Activated CD4-positive, alpha-beta memory T cell treated with anti-CD3 and anti-CD28 coated beads for 36 hours (primary cell): ENCODE data around the gene INO80B. TPM values are rescaled to one million over a fixed set of nuclear protein-coding genes. Genes with fewer than 3 reads are reported as not detected.
A peak's percentile ranks its signal among the peaks of the same experiment; 100 is the strongest.

Source experiments
- CTCF ChIA-PET: fragments of 350-600 bp; sonication (Branson Sonifier 250); formaldehyde crosslinking; loops from one replicate; lab custom pipeline; 2021; ENCODE audit warnings: antibody characterized with exemption, inconsistent platforms; lab: Charles Lee
- POLR2A ChIA-PET: fragments of 350-600 bp; sonication (Branson Sonifier 250); formaldehyde crosslinking; loops from one replicate; lab custom pipeline; 2021; ENCODE audit warnings: antibody characterized with exemption; lab: Charles Lee
- DNase-seq: peaks from one replicate; pipeline ENCODE4 v3.0.0-alpha.2; 2020
- H3K27ac Mint-ChIP-seq: one replicate; pipeline ENCODE4 v1.8.0; 2021; ENCODE audit warnings: mixed read lengths
- H3K27me3 Mint-ChIP-seq: one replicate; pipeline ENCODE4 v1.8.0; 2021; ENCODE audit warnings: mixed read lengths
- H3K36me3 Mint-ChIP-seq: one replicate; pipeline ENCODE4 v1.8.0; 2021; ENCODE audit warnings: mixed read lengths
- H3K4me1 Mint-ChIP-seq: one replicate; pipeline ENCODE4 v1.8.0; 2021; ENCODE audit warnings: low read depth, mixed read lengths
- H3K4me3 Mint-ChIP-seq: one replicate; pipeline ENCODE4 v1.8.0; 2021; ENCODE audit warnings: mild to moderate bottlenecking, mixed read lengths
- H3K9me3 Mint-ChIP-seq: one replicate; pipeline ENCODE4 v1.8.0; 2021; ENCODE audit warnings: mixed read lengths
- intact Hi-C: fragments of 100-400 bp; cut with micrococcal nuclease; formaldehyde crosslinking; loops from one replicate; pipeline ENCODE4 v1.15.1; 2023
- total RNA-seq, 2 experiments: library from RNA; stranded (reverse); gene quantifications; one replicate each; pipeline ENCODE4 v1.2.3, GENCODE V29; 2021

Gene INO80B
- total RNA-seq, 2 experiments from 2014 or later: 32.8 to 35.0 TPM

- ChIA-PET POLR2A (interaction anchor here (0.8 kb wide), 1 partner anchor 42 kb away, joined by 4 read pairs; no protein-coding TSS in a partner anchor), CTCF (interaction anchor here (0.6 to 2.3 kb wide), 3 partner anchors 77 to 100 kb away, joined by 3 to 6 read pairs (median 3); no protein-coding TSS in a partner anchor)
- H3K27ac Mint-ChIP-seq: no peak overlapping the region
- H3K36me3 Mint-ChIP-seq: peaks cover 31% of the 10 kb centered on the region
- intact Hi-C loops: no loop called here
- no peak overlapping the region for H3K4me3 Mint-ChIP-seq
- H3K9me3 Mint-ChIP-seq: no peaks in the 10 kb centered on the region
- no peaks in the 10 kb centered on the region for H3K27me3 Mint-ChIP-seq
- no peak for DNase-seq
- H3K4me1 Mint-ChIP-seq: peaks cover 4% of the 10 kb centered on the region
Observed at GRCh38 chr2:74488643-74489481, 34.0 kb downstream of the INO80B start.

- Mint-ChIP-seq H3K4me1 (peaks cover 2% of the 10 kb centered on the region), H3K27ac (no peak overlapping the region), H3K27me3 (no peaks in the 10 kb centered on the region), H3K9me3 (no peaks in the 10 kb centered on the region), H3K4me3 (no peak overlapping the region), H3K36me3 (peaks cover 29% of the 10 kb centered on the region)
- POLR2A ChIA-PET: interaction anchor here (0.8 kb wide), 1 partner anchor 41 kb away, joined by 4 read pairs; no protein-coding TSS in a partner anchor
- intact Hi-C loops: no loop called here
- CTCF ChIA-PET: interaction anchor here (1.6 to 2.3 kb wide), 2 partner anchors 96 to 98 kb away, joined by 3 to 6 read pairs; no protein-coding TSS in a partner anchor
- no peak for DNase-seq
Observed at GRCh38 chr2:74489906-74490305, 35.0 kb downstream of the INO80B start.

GRCh38 chr2:74491648-74492544 is 37.0 kb downstream of the INO80B start:
- no peaks in the 10 kb centered on the region for H3K27me3 Mint-ChIP-seq
- no peak overlapping the region for H3K27ac Mint-ChIP-seq
- no peaks in the 10 kb centered on the region for H3K4me1 Mint-ChIP-seq
- ChIA-PET CTCF (no interaction called here), POLR2A (interaction anchor here (1.4 kb wide), 1 partner anchor 10 kb away, joined by 3 read pairs; no protein-coding TSS in a partner anchor)
- peaks cover 21% of the 10 kb centered on the region for H3K36me3 Mint-ChIP-seq
- no peak overlapping the region for H3K4me3 Mint-ChIP-seq
- no peak for DNase-seq
- no peaks in the 10 kb centered on the region for H3K9me3 Mint-ChIP-seq
- intact Hi-C loops: no loop called here

GRCh38 chr2:74493546-74493945 is 38.7 kb downstream of the INO80B start:
- H3K36me3 Mint-ChIP-seq: peaks cover 20% of the 10 kb centered on the region
- no peak for DNase-seq
- ChIA-PET POLR2A (interaction anchor here (1.1 kb wide), 1 partner anchor 21 kb away, joined by 3 read pairs; no protein-coding TSS in a partner anchor), CTCF (interaction anchor here (0.6 to 1.4 kb wide), 3 partner anchors 10 to 13 kb away, joined by 3 to 6 read pairs (median 4); partner anchors contain the start of genes CCDC142 and TTC31)
- no peak overlapping the region for H3K27ac Mint-ChIP-seq
- H3K9me3 Mint-ChIP-seq: no peaks in the 10 kb centered on the region
- intact Hi-C loops: no loop called here
- H3K4me1 Mint-ChIP-seq: peaks cover 11% of the 10 kb centered on the region
- no peak overlapping the region for H3K4me3 Mint-ChIP-seq
- H3K27me3 Mint-ChIP-seq: peaks cover 7% of the 10 kb centered on the region

GRCh38 chr2:74495440-74495839 is 40.6 kb downstream of the INO80B start:
- peaks cover 23% of the 10 kb centered on the region for H3K27me3 Mint-ChIP-seq
- no peak for DNase-seq
- H3K9me3 Mint-ChIP-seq: no peaks in the 10 kb centered on the region
- H3K4me1 Mint-ChIP-seq: peaks cover 17% of the 10 kb centered on the region
- ChIA-PET POLR2A (no interaction called here), CTCF (interaction anchor here (0.7 kb wide), 1 partner anchor 49 kb away, joined by 3 read pairs; no protein-coding TSS in a partner anchor)
- no peak overlapping the region for H3K27ac Mint-ChIP-seq
- intact Hi-C loops: loop anchor here (5.0 kb wide), 1 partner anchor 37 kb away; no protein-coding TSS in a partner anchor
- peaks cover 15% of the 10 kb centered on the region for H3K36me3 Mint-ChIP-seq
- no peak overlapping the region for H3K4me3 Mint-ChIP-seq

- H3K4me1 Mint-ChIP-seq: peaks cover 21% of the 10 kb centered on the region
- no peak overlapping the region for H3K27ac Mint-ChIP-seq
- peaks cover 7% of the 10 kb centered on the region for H3K36me3 Mint-ChIP-seq
- CTCF ChIA-PET: interaction anchor here (0.9 to 1.5 kb wide), 2 partner anchors 15 to 78 kb away, joined by 3 to 7 read pairs; partner anchors contain the start of genes CCDC142 and TTC31
- H3K9me3 Mint-ChIP-seq: no peaks in the 10 kb centered on the region
- POLR2A ChIA-PET: interaction anchor here (1.0 to 1.8 kb wide), 4 partner anchors 10 to 32 kb away, joined by 3 to 6 read pairs (median 5); partner anchors contain the start of genes AUP1, CCDC142, HTRA2 and PCGF1
- H3K27me3 Mint-ChIP-seq: peaks cover 39% of the 10 kb centered on the region
- intact Hi-C loops: loop anchor here (5.0 kb wide), 1 partner anchor 35 kb away; no protein-coding TSS in a partner anchor
- peak overlapping the region; percentile 75 for H3K4me3 Mint-ChIP-seq
- DNase-seq: no peak
Observed at GRCh38 chr2:74496997-74497776, 42.3 kb downstream of the INO80B start.

- H3K27me3 Mint-ChIP-seq: peaks cover 45% of the 10 kb centered on the region
- CTCF ChIA-PET: interaction anchor here (0.9 to 1.7 kb wide), 3 partner anchors 15 to 92 kb away, joined by 3 to 7 read pairs (median 3); partner anchors contain the start of genes CCDC142 and TTC31
- H3K4me1 Mint-ChIP-seq: peaks cover 28% of the 10 kb centered on the region
- H3K27ac Mint-ChIP-seq: peak overlapping the region; percentile 20
- H3K36me3 Mint-ChIP-seq: peaks cover 3% of the 10 kb centered on the region
- POLR2A ChIA-PET: interaction anchor here (1.0 to 1.8 kb wide), 4 partner anchors 9 to 31 kb away, joined by 3 to 6 read pairs (median 5); partner anchors contain the start of genes AUP1, CCDC142, HTRA2 and PCGF1
- intact Hi-C loops: loop anchor here (1.0 to 5.0 kb wide), 3 partner anchors 15 to 34 kb away; partner anchors contain the start of gene TTC31
- H3K4me3 Mint-ChIP-seq: peak overlapping the region; percentile 75
- peak; percentile 42 for DNase-seq
- no peaks in the 10 kb centered on the region for H3K9me3 Mint-ChIP-seq
Observed at GRCh38 chr2:74497777-74498499, 43.1 kb downstream of the INO80B start.

- POLR2A ChIA-PET: interaction anchor here (1.0 to 1.3 kb wide), 3 partner anchors 15 to 31 kb away, joined by 3 to 5 read pairs (median 5); partner anchors contain the start of genes AUP1, CCDC142, HTRA2 and TTC31
- H3K27ac Mint-ChIP-seq: peak overlapping the region; percentile 20
- H3K27me3 Mint-ChIP-seq: peaks cover 51% of the 10 kb centered on the region
- DNase-seq: peak; percentile 58
- peaks cover under 1% of the 10 kb centered on the region for H3K36me3 Mint-ChIP-seq
- peaks cover 35% of the 10 kb centered on the region for H3K4me1 Mint-ChIP-seq
- peak overlapping the region; percentile 75 for H3K4me3 Mint-ChIP-seq
- CTCF ChIA-PET: interaction anchor here (0.9 to 1.7 kb wide), 3 partner anchors 16 to 91 kb away, joined by 3 to 7 read pairs (median 3); partner anchors contain the start of genes CCDC142 and TTC31
- intact Hi-C loops: loop anchor here (1.0 to 5.0 kb wide), 3 partner anchors 15 to 34 kb away; partner anchors contain the start of gene TTC31
- no peaks in the 10 kb centered on the region for H3K9me3 Mint-ChIP-seq
Observed at GRCh38 chr2:74498500-74499266, 43.8 kb downstream of the INO80B start.

- no peak within 1 kb of the TSS for H3K27ac Mint-ChIP-seq
- POLR2A ChIA-PET: interaction anchor here (1.1 to 1.4 kb wide), 2 partner anchors 17 to 40 kb away, joined by 3 read pairs; partner anchors contain the start of gene CCDC142
- intact Hi-C loops: loop anchor here (5.0 kb wide), 1 partner anchor 33 kb away; no protein-coding TSS in a partner anchor
- H3K4me1 Mint-ChIP-seq: peaks cover 41% of the 10 kb centered on the region
- peaks cover 58% of the 10 kb centered on the region for H3K27me3 Mint-ChIP-seq
- H3K9me3 Mint-ChIP-seq: no peaks in the 10 kb centered on the region
- peaks cover 6% of the 10 kb centered on the region for H3K36me3 Mint-ChIP-seq
- H3K4me3 Mint-ChIP-seq: peak within 1 kb of the TSS; percentile 75
- CTCF ChIA-PET: interaction anchor here (0.8 to 1.7 kb wide), 3 partner anchors 16 to 90 kb away, joined by 3 to 4 read pairs (median 3); partner anchors contain the start of genes CCDC142 and TTC31
- DNase-seq: peak; percentile 49
Observed at GRCh38 chr2:74499267-74499939, 44.5 kb downstream of the INO80B start, which contains the start of gene LBX2. Gene LBX2 (minus strand): TSS chr2:74499603. CDS start chr2:74499537, 66 bp downstream.
